Ascending aorta (tissue), 2 donors: Measurements from ENCODE around the gene CYP2J2. TPM values are rescaled to one million over a fixed set of nuclear protein-coding genes. Genes with fewer than 3 reads are reported as not detected.

Source experiments
- DNase-seq, 2 donors: peaks; one replicate each; pipeline ENCODE4 v3.0.0-alpha.2; 2019; ENCODE audit warnings: low spot score in 2 of 2
- H3K27ac ChIP-seq, 2 donors: fragments of 200-600 bp; sonication (generic); one replicate each; pipeline ENCODE4 v1.5.1; 2016 to 2017; ENCODE audit warnings: mild to moderate bottlenecking in 1 of 2
- H3K27me3 ChIP-seq: fragments of 200-600 bp; sonication (generic); one replicate; pipeline ENCODE4 v1.5.1; 2017
- H3K36me3 ChIP-seq, 2 donors: fragments of 200-600 bp; sonication (generic); one replicate each; pipeline ENCODE4 v1.5.1; 2016
- H3K4me1 ChIP-seq, 2 donors: fragments of 200-600 bp; sonication (generic); one replicate each; pipeline ENCODE4 v1.5.1; 2016 to 2017; ENCODE audit warnings: mild to moderate bottlenecking in 1 of 2
- H3K4me3 ChIP-seq, 2 donors: fragments of 200-600 bp; sonication (generic); one replicate each; pipeline ENCODE4 v1.5.1; 2016 to 2017; ENCODE audit warnings: mild to moderate bottlenecking in 1 of 2
- H3K9me3 ChIP-seq, 2 donors: fragments of 200-600 bp; sonication (generic); one replicate each; pipeline ENCODE4 v1.5.1; 2016
- intact Hi-C: fragments of 100-400 bp; cut with DNase I; formaldehyde crosslinking; loops from one replicate; pipeline ENCODE4 v1.15.1; 2023
- total RNA-seq: library from RNA; depleted of rRNA; stranded (reverse); fragments of >200 nt; gene quantifications from one replicate; pipeline ENCODE4 v1.1.0, GENCODE V29; 2016
- TF ChIP-seq, protein P1 (sequence below), 3 experiments: fragments of 200-600 bp in 2 of 3; fragments of 450-650 bp in 1 of 3; sonication (generic) in 2 of 3; IDR thresholded peaks; one replicate each; pipeline ENCODE4 v1.5.1; 2016 to 2019; ENCODE audit warnings: antibody characterized with exemption in 3 of 3, mild to moderate bottlenecking in 1 of 3, moderate library complexity in 1 of 3

Gene CYP2J2
- total RNA-seq, 1 donor from 2014 or later = not detected

- no peaks in the 10 kb centered on the region for H3K36me3 ChIP-seq
- no peaks in the 10 kb centered on the region for H3K27me3 ChIP-seq
- H3K4me3 ChIP-seq = no peak overlapping the region
- no peaks in the 10 kb centered on the region for H3K4me1 ChIP-seq
- H3K9me3 ChIP-seq = peaks cover 0 to 19% of the 10 kb centered on the region in 2 donors
- TF ChIP-seq, protein P1, sequence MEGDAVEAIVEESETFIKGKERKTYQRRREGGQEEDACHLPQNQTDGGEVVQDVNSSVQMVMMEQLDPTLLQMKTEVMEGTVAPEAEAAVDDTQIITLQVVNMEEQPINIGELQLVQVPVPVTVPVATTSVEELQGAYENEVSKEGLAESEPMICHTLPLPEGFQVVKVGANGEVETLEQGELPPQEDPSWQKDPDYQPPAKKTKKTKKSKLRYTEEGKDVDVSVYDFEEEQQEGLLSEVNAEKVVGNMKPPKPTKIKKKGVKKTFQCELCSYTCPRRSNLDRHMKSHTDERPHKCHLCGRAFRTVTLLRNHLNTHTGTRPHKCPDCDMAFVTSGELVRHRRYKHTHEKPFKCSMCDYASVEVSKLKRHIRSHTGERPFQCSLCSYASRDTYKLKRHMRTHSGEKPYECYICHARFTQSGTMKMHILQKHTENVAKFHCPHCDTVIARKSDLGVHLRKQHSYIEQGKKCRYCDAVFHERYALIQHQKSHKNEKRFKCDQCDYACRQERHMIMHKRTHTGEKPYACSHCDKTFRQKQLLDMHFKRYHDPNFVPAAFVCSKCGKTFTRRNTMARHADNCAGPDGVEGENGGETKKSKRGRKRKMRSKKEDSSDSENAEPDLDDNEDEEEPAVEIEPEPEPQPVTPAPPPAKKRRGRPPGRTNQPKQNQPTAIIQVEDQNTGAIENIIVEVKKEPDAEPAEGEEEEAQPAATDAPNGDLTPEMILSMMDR (IDR thresholded peaks at IDR 0.05) = no peak
- no peak overlapping the region for H3K27ac ChIP-seq
- intact Hi-C loops = loop anchor here (2.0 kb wide), 1 partner anchor 68 kb away; no protein-coding TSS in a partner anchor
- DNase-seq = no peak
Measured at GRCh38 chr1:59878370-59878769, 48.2 kb downstream of the CYP2J2 start.

GRCh38 chr1:59877108-59877682, 49.4 kb downstream of the CYP2J2 start:
- Histone ChIP-seq H3K36me3 (no peaks in the 10 kb centered on the region), H3K4me1 (no peaks in the 10 kb centered on the region), H3K4me3 (no peak overlapping the region), H3K9me3 (peaks cover 0 to 19% of the 10 kb centered on the region in 2 donors), H3K27ac (no peak overlapping the region), H3K27me3 (no peaks in the 10 kb centered on the region)
- no peak for DNase-seq
- intact Hi-C loops = no loop called here
- TF ChIP-seq, protein P1 (IDR thresholded peaks at IDR 0.05) = no peak

DNA sequence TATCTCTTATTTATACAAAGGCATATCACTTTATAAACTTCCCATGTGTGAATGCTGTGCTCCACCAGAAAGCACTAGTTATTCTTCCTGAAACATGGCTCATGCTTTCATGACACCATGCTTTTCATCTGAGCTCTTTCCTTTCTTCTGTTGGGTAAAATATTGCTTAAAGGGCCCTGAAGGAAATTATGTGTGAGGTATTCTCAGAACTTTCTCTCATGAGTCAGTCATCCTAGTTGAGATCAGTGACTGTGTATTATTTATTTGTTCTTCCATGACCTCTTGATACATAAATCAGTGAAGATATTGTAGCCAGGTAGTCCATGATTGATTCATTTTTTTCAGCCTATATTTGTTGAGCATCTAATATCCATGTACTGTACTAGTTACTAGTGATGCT, 54.8 kb downstream of the CYP2J2 start:
- intact Hi-C loops = no loop called here
- no peak for DNase-seq
- TF ChIP-seq, protein P1 (IDR thresholded peaks at IDR 0.05) = no peak

GRCh38 chr1:59866462-59866861, 60.1 kb downstream of the CYP2J2 start:
- no peaks in the 10 kb centered on the region for H3K27me3 ChIP-seq
- no peak for DNase-seq
- TF ChIP-seq, protein P1 (IDR thresholded peaks at IDR 0.05) = no peak
- no peaks in the 10 kb centered on the region for H3K36me3 ChIP-seq
- H3K4me1 ChIP-seq = no peaks in the 10 kb centered on the region
- intact Hi-C loops = no loop called here
- no peak overlapping the region for H3K4me3 ChIP-seq
- no peaks in the 10 kb centered on the region for H3K9me3 ChIP-seq
- H3K27ac ChIP-seq = no peak overlapping the region

More for the DNA sequence above, 54.8 kb downstream of the CYP2J2 start:
- H3K27ac ChIP-seq = no peak overlapping the region
- H3K4me3 ChIP-seq = no peak overlapping the region
- no peaks in the 10 kb centered on the region for H3K36me3 ChIP-seq
- no peaks in the 10 kb centered on the region for H3K27me3 ChIP-seq
- peaks cover 0 to 8% of the 10 kb centered on the region in 2 donors for H3K9me3 ChIP-seq
- H3K4me1 ChIP-seq = no peaks in the 10 kb centered on the region

GRCh38 chr1:59857679-59858354, 68.8 kb downstream of the CYP2J2 start:
- DNase-seq = no peak
- Histone ChIP-seq H3K9me3 (no peaks in the 10 kb centered on the region), H3K36me3 (no peaks in the 10 kb centered on the region), H3K4me3 (no peak overlapping the region), H3K27ac (no peak overlapping the region), H3K27me3 (no peaks in the 10 kb centered on the region), H3K4me1 (no peaks in the 10 kb centered on the region)
- intact Hi-C loops = no loop called here
- TF ChIP-seq, protein P1 (IDR thresholded peaks at IDR 0.05) = no peak
